Right lung (tissue), 5 donors: ENCODE measurements around the gene AJM1. TPM values are rescaled to one million over a fixed set of nuclear protein-coding genes. Genes with fewer than 3 reads are reported as not detected.
"Not testable (repeated sequence)": the region's sequence is repeated elsewhere in the genome, so short reads cannot be mapped to it uniquely, and the experiment has no call there.

Source experiments
- DNase-seq, 2 donors: peaks; one replicate each; pipeline ENCODE4 v3.0.0-alpha.2; 2013
- polyA plus RNA-seq, 5 donors: library from polyadenylated mRNA; unstranded; fragments of 120-200 nt; gene quantifications; one replicate each; pipeline versions ENCODE4 v1.2.1 to v1.2.3, GENCODE V29; 2013; ENCODE audit warnings: inconsistent platforms in 1 of 5, low replicate concordance in 1 of 5; ENCODE audit not compliant: insufficient read length in 5 of 5, insufficient read depth in 1 of 5

The AJM1 gene
- polyA plus RNA-seq, 5 donors = 0.56 to 1.9 (median 1.1) TPM

GRCh38 chr9:136829981-136830885 lies 12.0 kb upstream of the AJM1 start:
- DNase-seq = no peak

GRCh38 chr9:136831002-136831719 lies 11.1 kb upstream of the AJM1 start:
- no peak for DNase-seq

GRCh38 chr9:136831720-136832104 lies 10.6 kb upstream of the AJM1 start:
- DNase-seq = no peak

- no peak for DNase-seq
Observed at GRCh38 chr9:136832581-136832980, 9.7 kb upstream of the AJM1 start.

- DNase-seq = not testable (repeated sequence)
Observed at GRCh38 chr9:136833381-136834048, 8.8 kb upstream of the AJM1 start.

- DNase-seq = no peak
Observed at GRCh38 chr9:136835162-136835931, 6.9 kb upstream of the AJM1 start.

- DNase-seq = no peak
Observed at GRCh38 chr9:136835932-136836904, 6.1 kb upstream of the AJM1 start.

- DNase-seq = no peak
Observed at GRCh38 chr9:136837146-136837855, 5.0 kb upstream of the AJM1 start.

- DNase-seq = not testable (repeated sequence)
Observed at GRCh38 chr9:136837856-136838277, 4.4 kb upstream of the AJM1 start.

GRCh38 chr9:136838314-136839228 lies 3.7 kb upstream of the AJM1 start:
- no peak for DNase-seq

GRCh38 chr9:136839229-136840139 lies 2.8 kb upstream of the AJM1 start:
- DNase-seq = no peak

GRCh38 chr9:136840140-136840876 lies 2.0 kb upstream of the AJM1 start:
- DNase-seq = no peak

GRCh38 chr9:136840877-136841645 lies 1.2 kb upstream of the AJM1 start:
- DNase-seq = no peak

- not testable (repeated sequence) for DNase-seq
Observed at GRCh38 chr9:136841646-136842379, 465 bp upstream of the AJM1 start.

- not testable (repeated sequence) for DNase-seq
Observed at GRCh38 chr9:136843159-136843800, 1.0 kb downstream of the AJM1 start.
